ENCODE data around the gene RAB3B.

Gene RAB3B

DNA sequence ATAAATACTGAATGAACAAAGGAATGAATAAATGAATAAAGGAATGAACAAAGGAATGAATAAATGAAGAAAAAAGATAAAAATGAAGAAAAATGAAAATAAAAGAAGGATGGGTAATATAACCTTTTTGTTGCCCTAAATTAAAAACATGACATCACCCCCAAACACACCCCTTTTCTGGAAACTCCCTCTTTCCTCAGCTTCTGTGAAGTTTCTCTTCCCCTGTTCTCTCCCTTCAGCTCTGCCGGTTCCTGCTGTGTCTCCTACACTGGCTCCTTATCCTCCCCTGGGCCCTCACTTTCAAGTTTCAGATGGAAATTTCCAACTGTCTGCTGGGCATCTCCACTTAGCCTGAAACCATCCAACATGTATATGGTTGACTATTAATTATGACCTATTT, 37.9 kb downstream of the RAB3B start:
- Histone ChIP-seq H3K79me2 (ENCODE audit: insufficient read depth, low read length) (no peaks in the 10 kb centered on the region), H3K27ac (ENCODE audit: low read depth, low read length, poor library complexity, severe bottlenecking) (no peak overlapping the region), H3K27me3 (ENCODE audit: insufficient read depth, low read length) (no peaks in the 10 kb centered on the region; the same call in 1 of the 2 replicates), H3F3A (ENCODE audit: insufficient read depth, low read length) (no peaks in the 10 kb centered on the region), H3K36me3 (ENCODE audit: insufficient read depth, low read length) (no peaks in the 10 kb centered on the region), H3K9me2 (ENCODE audit: low read depth, low read length) (no peaks in the 10 kb centered on the region), H4K20me1 (ENCODE audit: insufficient read depth, low read length) (no peaks in the 10 kb centered on the region), H3K4me2 (ENCODE audit: low read length) (no peak overlapping the region), H2AFZ (ENCODE audit: low read length) (no peak overlapping the region), H3K4me1 (ENCODE audit: insufficient read depth, low read length, severe bottlenecking) (peaks cover 7% of the 10 kb centered on the region), H3K9me3 (ENCODE audit: low read length) (peaks cover 5% of the 10 kb centered on the region), H3K9ac (ENCODE audit: low read length) (no peak overlapping the region), H3K4me3 (ENCODE audit: low read depth, low read length, poor library complexity, severe bottlenecking) (no peak overlapping the region)
- TF ChIP-seq, protein P1, sequence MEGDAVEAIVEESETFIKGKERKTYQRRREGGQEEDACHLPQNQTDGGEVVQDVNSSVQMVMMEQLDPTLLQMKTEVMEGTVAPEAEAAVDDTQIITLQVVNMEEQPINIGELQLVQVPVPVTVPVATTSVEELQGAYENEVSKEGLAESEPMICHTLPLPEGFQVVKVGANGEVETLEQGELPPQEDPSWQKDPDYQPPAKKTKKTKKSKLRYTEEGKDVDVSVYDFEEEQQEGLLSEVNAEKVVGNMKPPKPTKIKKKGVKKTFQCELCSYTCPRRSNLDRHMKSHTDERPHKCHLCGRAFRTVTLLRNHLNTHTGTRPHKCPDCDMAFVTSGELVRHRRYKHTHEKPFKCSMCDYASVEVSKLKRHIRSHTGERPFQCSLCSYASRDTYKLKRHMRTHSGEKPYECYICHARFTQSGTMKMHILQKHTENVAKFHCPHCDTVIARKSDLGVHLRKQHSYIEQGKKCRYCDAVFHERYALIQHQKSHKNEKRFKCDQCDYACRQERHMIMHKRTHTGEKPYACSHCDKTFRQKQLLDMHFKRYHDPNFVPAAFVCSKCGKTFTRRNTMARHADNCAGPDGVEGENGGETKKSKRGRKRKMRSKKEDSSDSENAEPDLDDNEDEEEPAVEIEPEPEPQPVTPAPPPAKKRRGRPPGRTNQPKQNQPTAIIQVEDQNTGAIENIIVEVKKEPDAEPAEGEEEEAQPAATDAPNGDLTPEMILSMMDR (IDR thresholded peaks at IDR 0.05; ENCODE audit: low read length): no peak
- TF ChIP-seq EZH2 (IDR thresholded peaks at IDR 0.05; ENCODE audit: borderline replicate concordance, low read length): no peak

DNA sequence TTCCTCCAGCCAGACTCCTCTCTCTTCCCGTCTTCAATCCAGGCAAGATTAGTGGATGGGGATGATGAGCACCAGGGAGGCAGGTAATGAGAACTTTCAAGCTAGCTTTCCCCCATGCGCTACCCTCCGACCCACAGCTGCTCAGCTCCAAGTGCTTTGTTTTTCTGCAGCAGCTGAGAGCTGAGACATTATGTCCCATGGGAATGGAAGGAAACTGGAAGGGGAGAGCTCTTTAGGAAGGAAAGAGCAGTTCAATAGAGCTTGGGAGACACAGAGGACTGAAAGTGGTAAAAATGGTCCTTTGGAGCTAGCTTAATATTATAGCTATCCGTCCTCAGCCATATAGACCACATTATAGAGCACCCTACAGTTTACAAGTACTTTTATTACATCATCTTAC, 39.8 kb downstream of the RAB3B start:
- Histone ChIP-seq H3K9me2 (ENCODE audit: low read depth, low read length) (no peaks in the 10 kb centered on the region), H3K4me1 (ENCODE audit: insufficient read depth, low read length, severe bottlenecking) (peaks cover 4% of the 10 kb centered on the region), H3K4me3 (ENCODE audit: low read depth, low read length, poor library complexity, severe bottlenecking) (no peak overlapping the region), H3K79me2 (ENCODE audit: insufficient read depth, low read length) (no peaks in the 10 kb centered on the region), H3K9ac (ENCODE audit: low read length) (no peak overlapping the region), H3K27ac (ENCODE audit: low read depth, low read length, poor library complexity, severe bottlenecking) (no peak overlapping the region), H3K27me3 (ENCODE audit: insufficient read depth, low read length) (no peaks in the 10 kb centered on the region; the same call in 1 of the 2 replicates), H3F3A (ENCODE audit: insufficient read depth, low read length) (no peaks in the 10 kb centered on the region), H3K9me3 (ENCODE audit: low read length) (peaks cover 5% of the 10 kb centered on the region), H2AFZ (ENCODE audit: low read length) (no peak overlapping the region), H4K20me1 (ENCODE audit: insufficient read depth, low read length) (no peaks in the 10 kb centered on the region), H3K36me3 (ENCODE audit: insufficient read depth, low read length) (no peaks in the 10 kb centered on the region), H3K4me2 (ENCODE audit: low read length) (no peak overlapping the region)
- TF ChIP-seq EZH2 (IDR thresholded peaks at IDR 0.05; ENCODE audit: borderline replicate concordance, low read length): no peak
- TF ChIP-seq, protein P1 (IDR thresholded peaks at IDR 0.05; ENCODE audit: low read length): no peak

DNA sequence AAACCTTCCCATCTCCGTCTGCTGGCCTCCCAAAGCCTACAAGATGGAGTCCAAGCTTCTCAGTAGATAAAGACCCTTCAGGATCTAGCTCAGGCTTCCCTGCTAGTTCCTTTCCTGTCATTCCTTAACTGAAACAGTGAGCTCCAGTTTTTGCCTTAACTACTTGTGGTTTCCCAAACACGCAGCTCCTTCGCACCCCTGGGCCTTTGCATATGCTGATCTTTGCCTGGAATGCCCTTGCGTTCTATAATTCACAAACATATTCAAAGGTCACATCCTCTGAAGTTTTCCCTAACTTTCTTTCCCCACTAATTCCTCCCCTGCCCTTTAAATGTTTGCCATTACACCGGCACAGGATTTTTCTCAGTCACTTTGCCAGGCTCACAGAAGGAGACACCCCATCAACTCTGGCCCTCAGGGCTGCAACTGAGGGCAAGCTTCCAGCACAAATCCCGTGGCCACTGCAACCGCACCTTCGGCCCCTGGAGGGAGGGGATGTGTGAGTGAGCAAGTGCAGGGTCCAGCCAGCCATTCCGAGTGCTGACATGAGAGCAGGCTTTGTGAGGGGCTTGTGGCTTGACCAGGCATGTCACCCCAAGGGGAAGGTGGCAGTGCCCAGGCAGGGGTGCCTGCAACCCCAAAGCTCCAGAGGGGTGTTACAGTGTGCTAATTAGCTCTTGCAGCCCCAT, 41.3 kb downstream of the RAB3B start:
- Histone ChIP-seq H2AFZ (ENCODE audit: low read length) (no peak overlapping the region), H3K9me3 (ENCODE audit: low read length) (peaks cover 5% of the 10 kb centered on the region), H3K36me3 (ENCODE audit: insufficient read depth, low read length) (no peaks in the 10 kb centered on the region), H3K27ac (ENCODE audit: low read depth, low read length, poor library complexity, severe bottlenecking) (no peak overlapping the region), H3K4me2 (ENCODE audit: low read length) (no peak overlapping the region), H3K9ac (ENCODE audit: low read length) (no peak overlapping the region), H4K20me1 (ENCODE audit: insufficient read depth, low read length) (no peaks in the 10 kb centered on the region), H3K27me3 (ENCODE audit: insufficient read depth, low read length) (no peaks in the 10 kb centered on the region; the same call in 1 of the 2 replicates), H3F3A (ENCODE audit: insufficient read depth, low read length) (no peaks in the 10 kb centered on the region), H3K9me2 (ENCODE audit: low read depth, low read length) (no peaks in the 10 kb centered on the region), H3K4me1 (ENCODE audit: insufficient read depth, low read length, severe bottlenecking) (no peaks in the 10 kb centered on the region), H3K79me2 (ENCODE audit: insufficient read depth, low read length) (no peaks in the 10 kb centered on the region), H3K4me3 (ENCODE audit: low read depth, low read length, poor library complexity, severe bottlenecking) (no peak overlapping the region)
- TF ChIP-seq, protein P1 (IDR thresholded peaks at IDR 0.05; ENCODE audit: low read length): no peak
- no peak for TF ChIP-seq EZH2 (IDR thresholded peaks at IDR 0.05; ENCODE audit: borderline replicate concordance, low read length)
